Stromal cell of bone marrow (primary cell): ENCODE results near the gene POU6F2.

Experiments
- DNase-seq: peaks from one replicate; pipeline ENCODE4 v3.0.0-alpha.2; 2012; ENCODE audit warnings: low read depth

POU6F2 gene

DNA sequence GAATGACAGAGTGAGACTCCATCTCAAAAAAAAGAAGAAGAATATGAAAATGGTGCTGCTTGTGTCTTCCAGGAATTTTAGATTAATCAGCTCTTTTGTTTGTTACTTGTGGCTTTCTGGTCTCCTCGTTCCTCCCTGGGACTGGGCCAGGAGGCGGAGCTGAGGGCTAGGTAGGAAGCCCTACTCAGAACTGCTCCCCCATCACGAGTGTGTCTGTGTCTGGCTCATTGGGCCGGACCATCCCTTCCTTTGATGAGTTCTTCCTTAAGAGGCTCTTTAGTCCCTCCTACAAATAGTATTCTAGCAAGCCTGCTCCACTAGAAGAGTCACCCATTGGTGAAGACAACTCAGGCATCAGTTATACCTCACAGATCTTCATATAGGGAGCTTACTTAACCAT is 531.7 kb downstream of the POU6F2 start:
- no peak for DNase-seq

DNA sequence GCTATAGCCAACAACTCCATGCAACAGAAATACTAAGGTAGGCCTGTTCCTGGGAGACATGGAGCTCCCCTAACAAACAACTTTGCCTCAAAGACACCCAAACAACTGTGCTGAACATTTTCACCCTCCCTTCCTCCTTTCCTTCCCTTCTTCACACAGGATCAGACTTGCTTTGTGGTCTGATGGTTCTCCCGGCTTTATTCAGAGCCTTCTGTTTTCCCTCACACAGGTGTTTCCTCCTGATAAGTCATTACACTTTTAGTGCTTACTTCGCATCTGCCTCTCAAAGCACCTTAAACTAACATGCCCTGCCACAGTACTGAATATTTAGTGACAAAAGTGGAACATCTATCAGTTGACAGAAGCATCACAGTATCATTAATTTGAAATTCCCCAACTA is 532.2 kb downstream of the POU6F2 start:
- DNase-seq = no peak

DNA sequence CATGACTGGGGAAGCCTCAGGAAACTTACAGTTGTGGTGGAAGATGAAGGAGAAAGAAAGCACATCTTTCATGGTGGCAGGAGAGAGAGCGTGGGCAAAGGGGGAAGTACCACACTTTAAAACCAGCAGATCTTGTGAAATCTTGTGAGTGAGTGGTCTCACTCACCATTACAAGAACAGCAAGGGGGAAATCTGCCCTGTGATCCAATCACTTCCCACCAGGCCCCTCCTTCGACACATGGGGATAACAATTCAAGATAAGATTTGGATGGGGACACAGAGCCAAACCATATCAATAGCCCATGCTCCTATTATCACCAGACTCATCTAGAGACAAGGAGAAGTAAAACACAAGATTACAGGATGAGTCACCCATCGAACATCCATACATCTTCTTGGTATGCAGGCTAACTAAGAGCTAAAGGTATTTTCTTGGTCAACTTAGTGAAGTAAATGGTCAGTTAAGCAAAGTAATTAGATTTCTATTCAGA is 533.2 kb downstream of the POU6F2 start:
- DNase-seq = no peak

DNA sequence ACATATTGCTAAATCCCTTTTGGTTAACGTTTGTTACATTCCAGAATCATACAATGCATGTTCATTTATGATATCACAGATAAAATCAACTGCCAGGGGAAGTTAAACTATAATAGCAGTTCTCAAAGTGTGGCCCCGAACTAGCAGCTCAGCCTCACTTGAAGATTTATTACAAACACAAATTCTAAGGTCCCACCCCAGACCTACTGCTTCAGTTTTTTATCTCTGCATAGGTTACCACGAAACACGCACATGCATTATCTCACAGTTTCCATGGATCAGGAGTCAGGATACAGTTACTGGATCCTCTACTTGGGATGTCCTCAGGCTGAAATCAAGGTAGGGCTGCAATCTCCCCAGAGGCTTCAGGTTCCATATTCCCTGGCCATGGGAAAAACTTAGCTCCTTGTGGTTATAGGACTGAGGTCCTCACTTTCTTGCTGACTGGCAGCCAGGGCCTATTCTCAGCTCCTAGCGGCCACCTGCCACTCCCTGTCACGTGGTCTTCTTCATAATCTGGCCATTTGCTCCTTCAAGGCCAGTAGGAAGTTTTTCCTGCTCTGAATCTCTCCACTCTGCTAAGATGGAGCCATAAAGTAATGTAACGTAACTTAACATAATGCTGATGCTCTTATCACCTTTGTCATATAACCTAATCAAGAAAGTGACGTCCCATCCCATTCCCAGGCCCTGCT is 538.0 kb downstream of the POU6F2 start:
- no peak for DNase-seq

DNA sequence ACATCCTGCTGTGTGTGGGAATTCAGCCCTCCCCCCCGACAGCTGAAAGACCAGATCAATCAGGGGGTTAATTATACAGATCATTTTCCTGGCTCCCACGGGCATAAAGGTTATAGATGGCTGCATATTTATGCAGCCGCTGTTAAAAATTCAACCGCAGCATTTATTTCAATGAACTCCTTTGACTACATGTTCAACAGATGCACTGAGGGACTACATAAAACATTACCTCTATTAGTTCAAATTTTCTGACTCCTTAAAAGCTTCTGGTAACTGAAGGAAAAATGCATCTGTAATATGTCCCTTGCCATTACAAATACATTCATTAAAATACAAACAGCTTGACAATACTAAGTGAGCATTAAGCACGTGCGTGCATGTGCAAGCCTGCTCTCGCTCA is 538.8 kb downstream of the POU6F2 start:
- no peak for DNase-seq

DNA sequence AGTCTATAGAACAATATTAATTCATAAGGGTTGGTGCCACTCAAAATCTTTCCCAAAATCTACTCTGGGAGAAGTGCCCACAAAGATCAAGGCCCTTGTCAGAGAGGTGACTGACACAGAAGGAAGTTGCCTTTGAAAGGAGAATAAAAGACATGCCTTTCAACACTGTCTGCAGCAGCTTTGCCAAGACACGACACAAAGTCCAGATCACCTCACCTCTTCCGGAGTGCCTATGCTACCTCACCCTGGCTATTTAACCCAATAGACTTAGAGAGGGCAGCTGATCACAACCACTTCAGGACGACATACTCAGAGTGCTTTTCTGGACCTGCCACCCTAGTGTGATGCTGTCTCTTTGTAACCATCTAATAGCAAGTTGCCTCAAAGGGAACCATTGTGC is 539.5 kb downstream of the POU6F2 start:
- no peak for DNase-seq
